GM18498 (cell line): ENCODE results near the gene IPO4.

Source experiments
- ATAC-seq: cut with Tn5 transposase; IDR thresholded peaks from one replicate; pipeline ENCODE4 v1.9.1; 2021; ENCODE audit warnings: mild to moderate bottlenecking, moderate library complexity; ENCODE audit not compliant: unreplicated experiment

Gene IPO4

GRCh38 chr14:24195186-24196070, 6.8 kb upstream of the IPO4 start, which contains the start of gene TM9SF1:
TSS of gene TM9SF1 (minus strand) at chr14:24195441. CDS start at chr14:24195019, 422 bp downstream.
- ATAC-seq, result peak; percentile 92

- no peak for ATAC-seq
These were observed 6.2 kb upstream of the IPO4 start for GRCh38 chr14:24194873-24195185.

- no peak for ATAC-seq
These were observed 5.7 kb upstream of the IPO4 start for GRCh38 chr14:24194186-24194872.

- ATAC-seq, result no peak
These were observed 4.3 kb upstream of the IPO4 start for GRCh38 chr14:24192933-24193332.

- no peak for ATAC-seq
These were observed 1.8 kb upstream of the IPO4 start for GRCh38 chr14:24190416-24190815.

GRCh38 chr14:24189460-24189859, 844 bp upstream of the IPO4 start:
- ATAC-seq, result no peak

- no peak for ATAC-seq
These were observed 401 bp upstream of the IPO4 start for GRCh38 chr14:24189059-24189375.

- no peak for ATAC-seq
These were observed 1.1 kb downstream of the IPO4 start for GRCh38 chr14:24187539-24187915.

GRCh38 chr14:24186831-24187538, 1.6 kb downstream of the IPO4 start:
- ATAC-seq, result no peak

GRCh38 chr14:24185741-24186140, 2.9 kb downstream of the IPO4 start:
- ATAC-seq, result no peak

GRCh38 chr14:24185026-24185425, 3.6 kb downstream of the IPO4 start:
- no peak for ATAC-seq

GRCh38 chr14:24184104-24184970, 4.3 kb downstream of the IPO4 start:
- no peak for ATAC-seq

GRCh38 chr14:24183014-24183481, 5.6 kb downstream of the IPO4 start:
- no peak for ATAC-seq

GRCh38 chr14:24182110-24182882, 6.3 kb downstream of the IPO4 start:
- no peak for ATAC-seq

- no peak for ATAC-seq
These were observed 7.1 kb downstream of the IPO4 start for GRCh38 chr14:24181371-24182077.

GRCh38 chr14:24179961-24180796, 8.4 kb downstream of the IPO4 start:
- ATAC-seq, result no peak

- no peak for ATAC-seq
These were observed 9.2 kb downstream of the IPO4 start for GRCh38 chr14:24179294-24179960.
